PFSK-1 (cell line): ENCODE measurements around the gene INO80C.

ENCODE experiments used
- POLR2AphosphoS5 ChIP-seq: IDR thresholded peaks from 2 replicates; pipeline ENCODE4 v1.6.1; 2012; ENCODE audit warnings: low read depth, mild to moderate bottlenecking, control low read depth, low read length, moderate library complexity
- REST ChIP-seq, 2 experiments: IDR thresholded peaks; 2 replicates each; pipeline versions ENCODE4 v1.6.1 to v1.8.0; 2011 to 2012; ENCODE audit warnings: low read depth in 2 of 2, low read length in 2 of 2, control low read depth in 1 of 2, inconsistent platforms in 1 of 2, mild to moderate bottlenecking in 1 of 2, moderate library complexity in 1 of 2; ENCODE audit not compliant: insufficient read depth in 1 of 2
- SIN3A ChIP-seq: IDR thresholded peaks from 2 replicates; pipeline ENCODE4 v1.6.1; 2012; ENCODE audit warnings: mild to moderate bottlenecking, low read length, moderate library complexity, borderline replicate concordance; ENCODE audit not compliant: insufficient read depth
- TAF1 ChIP-seq: IDR thresholded peaks from 2 replicates; pipeline ENCODE4 v1.6.1; 2012; ENCODE audit warnings: low read length, control low read depth, borderline replicate concordance; ENCODE audit not compliant: insufficient read depth

- no peak for TF ChIP-seq REST (IDR thresholded peaks at IDR 0.05; ENCODE audit: insufficient read depth in 1 of 2, low read depth in 2 of 2, low read length in 2 of 2)
- TF ChIP-seq POLR2AphosphoS5, result no peak
- TF ChIP-seq SIN3A, result no peak
- TF ChIP-seq TAF1, result no peak
Measured at GRCh38 chr18:35512761-35513160, 15.0 kb upstream of the INO80C start.
